OCI-LY3 (cell line): ENCODE results near the gene SAMHD1.

Experiments
- EZH2phosphoT487 ChIP-seq: fragments of 200-600 bp; shearing (Covaris generic); IDR thresholded peaks from 2 replicates; pipeline ENCODE4 v1.6.1; 2018; ENCODE audit warnings: antibody characterized with exemption, mixed run types, low read depth
- TF ChIP-seq, protein P1 (sequence below): fragments of 200-600, 300-600 bp; sonication (generic); IDR thresholded peaks from 2 replicates; pipeline ENCODE4 v1.5.1; 2014; ENCODE audit warnings: antibody characterized with exemption, low read length, low read depth

DNA sequence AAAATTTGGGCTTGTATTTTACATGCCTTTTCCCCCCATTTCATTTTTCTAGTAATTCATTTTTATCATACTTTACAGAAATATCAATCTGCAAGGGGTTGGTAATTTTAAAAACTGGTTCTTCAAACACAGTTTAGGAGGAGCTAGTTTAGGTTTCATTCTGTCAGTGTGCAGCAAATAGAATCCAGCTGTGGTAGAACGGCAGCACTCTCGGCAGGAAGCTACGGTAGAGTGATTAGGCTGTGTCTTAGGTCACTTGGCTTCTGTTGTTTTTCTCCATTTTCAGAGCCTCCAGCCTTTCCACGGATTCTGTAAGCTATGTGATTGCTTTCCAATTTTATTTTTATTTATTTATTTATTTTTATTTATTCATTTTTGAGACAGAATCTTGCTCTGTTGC is 42.9 kb downstream of the SAMHD1 start:
- TF ChIP-seq, protein P1, sequence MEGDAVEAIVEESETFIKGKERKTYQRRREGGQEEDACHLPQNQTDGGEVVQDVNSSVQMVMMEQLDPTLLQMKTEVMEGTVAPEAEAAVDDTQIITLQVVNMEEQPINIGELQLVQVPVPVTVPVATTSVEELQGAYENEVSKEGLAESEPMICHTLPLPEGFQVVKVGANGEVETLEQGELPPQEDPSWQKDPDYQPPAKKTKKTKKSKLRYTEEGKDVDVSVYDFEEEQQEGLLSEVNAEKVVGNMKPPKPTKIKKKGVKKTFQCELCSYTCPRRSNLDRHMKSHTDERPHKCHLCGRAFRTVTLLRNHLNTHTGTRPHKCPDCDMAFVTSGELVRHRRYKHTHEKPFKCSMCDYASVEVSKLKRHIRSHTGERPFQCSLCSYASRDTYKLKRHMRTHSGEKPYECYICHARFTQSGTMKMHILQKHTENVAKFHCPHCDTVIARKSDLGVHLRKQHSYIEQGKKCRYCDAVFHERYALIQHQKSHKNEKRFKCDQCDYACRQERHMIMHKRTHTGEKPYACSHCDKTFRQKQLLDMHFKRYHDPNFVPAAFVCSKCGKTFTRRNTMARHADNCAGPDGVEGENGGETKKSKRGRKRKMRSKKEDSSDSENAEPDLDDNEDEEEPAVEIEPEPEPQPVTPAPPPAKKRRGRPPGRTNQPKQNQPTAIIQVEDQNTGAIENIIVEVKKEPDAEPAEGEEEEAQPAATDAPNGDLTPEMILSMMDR = no peak
- no peak for TF ChIP-seq EZH2phosphoT487
